SJCRH30 (cell line): ENCODE results near the gene CD3E. TPM values are rescaled to one million over a fixed set of nuclear protein-coding genes. Genes with fewer than 3 reads are reported as not detected.
A peak's percentile ranks its signal among the peaks of the same experiment; 100 is the strongest.

Source experiments
- DNase-seq, 2 experiments: peaks; one replicate each; pipeline ENCODE4 v3.0.0-alpha.2; 2015 to 2020
- H3K27ac ChIP-seq: fragments of 250-450 bp; sonication (Bioruptor Pico); 2 replicates; pipeline ENCODE4 v1.5.1; 2020; ENCODE audit warnings: mild to moderate bottlenecking, moderate library complexity
- H3K27me3 ChIP-seq: fragments of 250-450 bp; sonication (Bioruptor Pico); 2 replicates; pipeline ENCODE4 v1.5.1; 2020; ENCODE audit warnings: mild to moderate bottlenecking, moderate library complexity
- H3K36me3 ChIP-seq: fragments of 250-450 bp; sonication (Bioruptor Pico); 2 replicates; pipeline ENCODE4 v1.5.1; 2020; ENCODE audit warnings: mild to moderate bottlenecking, moderate library complexity
- H3K4me1 ChIP-seq: fragments of 250-450 bp; sonication (Bioruptor Pico); 2 replicates; pipeline ENCODE4 v1.5.1; 2020; ENCODE audit warnings: mild to moderate bottlenecking, moderate library complexity
- H3K4me3 ChIP-seq: fragments of 250-450 bp; sonication (Bioruptor Pico); 2 replicates; pipeline ENCODE4 v1.5.1; 2020; ENCODE audit warnings: mild to moderate bottlenecking, moderate library complexity
- H3K9me3 ChIP-seq: fragments of 250-450 bp; sonication (Bioruptor Pico); replicated peaks from 2 replicates; pipeline ENCODE4 v1.5.1; 2020; ENCODE audit warnings: mild to moderate bottlenecking, moderate library complexity
- total RNA-seq: library from RNA; depleted of rRNA; stranded (reverse); fragments of >200 nt; shearing (Covaris generic); gene quantifications from 2 replicates; pipeline ENCODE4 v1.2.3, GENCODE V29; 2014; rRNA removed

CD3E gene
- not detected in 2 replicates for total RNA-seq

DNA sequence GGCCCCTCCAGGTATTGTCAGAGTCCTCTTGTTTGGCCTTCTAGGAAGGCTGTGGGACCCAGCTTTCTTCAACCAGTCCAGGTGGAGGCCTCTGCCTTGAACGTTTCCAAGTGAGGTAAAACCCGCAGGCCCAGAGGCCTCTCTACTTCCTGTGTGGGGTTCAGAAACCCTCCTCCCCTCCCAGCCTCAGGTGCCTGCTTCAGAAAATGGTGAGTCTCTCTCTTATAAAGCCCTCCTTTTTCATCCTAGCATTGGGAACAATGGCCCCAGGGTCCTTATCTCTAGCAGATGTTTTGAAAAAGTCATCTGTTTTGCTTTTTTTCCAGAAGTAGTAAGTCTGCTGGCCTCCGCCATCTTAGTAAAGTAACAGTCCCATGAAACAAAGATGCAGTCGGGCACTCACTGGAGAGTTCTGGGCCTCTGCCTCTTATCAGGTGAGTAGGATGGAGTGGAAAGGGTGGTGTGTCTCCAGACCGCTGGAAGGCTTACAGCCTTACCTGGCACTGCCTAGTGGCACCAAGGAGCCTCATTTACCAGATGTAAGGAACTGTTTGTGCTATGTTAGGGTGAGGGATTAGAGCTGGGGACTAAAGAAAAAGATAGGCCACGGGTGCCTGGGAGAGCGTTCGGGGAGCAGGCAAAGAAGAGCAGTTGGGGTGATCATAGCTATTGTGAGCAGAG lies at the start of gene CD3E:
CD3E (plus strand) TSS at position 163 of the 681 bp plus-strand sequence; CDS start at position 386, 223 bp downstream.
- Histone ChIP-seq H3K27me3 (no peaks in the 10 kb centered on the region), H3K4me1 (no peaks in the 10 kb centered on the region), H3K36me3 (no peaks in the 10 kb centered on the region), H3K9me3 (no peaks in the 10 kb centered on the region), H3K27ac (no peak within 1 kb of the TSS), H3K4me3 (no peak within 1 kb of the TSS)
- DNase-seq, result no peak

DNA sequence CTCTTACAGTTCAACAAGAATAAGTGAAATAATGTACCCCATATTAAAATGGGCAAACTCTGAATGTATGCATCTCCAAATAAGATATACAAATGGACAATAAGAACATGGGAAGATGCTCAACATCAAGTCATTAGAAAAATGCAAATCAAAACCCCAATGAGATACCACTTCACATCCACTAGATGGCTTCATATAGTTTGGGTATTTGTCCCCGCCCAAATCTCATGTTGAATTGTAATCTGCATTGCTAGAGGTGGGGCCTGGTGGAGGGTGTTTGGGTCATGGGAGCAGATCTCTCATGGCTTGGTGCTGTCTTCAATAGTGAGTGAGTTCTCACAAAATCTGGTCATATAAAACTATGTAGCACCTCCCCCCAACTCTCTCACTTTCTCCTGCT lies 46.1 kb upstream of the CD3E start:
- no peak overlapping the region for H3K27ac ChIP-seq
- DNase-seq, result peak in 1 of 2 experiments; percentile 20
- no peaks in the 10 kb centered on the region for H3K4me1 ChIP-seq
- H3K27me3 ChIP-seq, result no peaks in the 10 kb centered on the region
- H3K9me3 ChIP-seq, result no peaks in the 10 kb centered on the region
- no peaks in the 10 kb centered on the region for H3K36me3 ChIP-seq
- no peak overlapping the region for H3K4me3 ChIP-seq

DNA sequence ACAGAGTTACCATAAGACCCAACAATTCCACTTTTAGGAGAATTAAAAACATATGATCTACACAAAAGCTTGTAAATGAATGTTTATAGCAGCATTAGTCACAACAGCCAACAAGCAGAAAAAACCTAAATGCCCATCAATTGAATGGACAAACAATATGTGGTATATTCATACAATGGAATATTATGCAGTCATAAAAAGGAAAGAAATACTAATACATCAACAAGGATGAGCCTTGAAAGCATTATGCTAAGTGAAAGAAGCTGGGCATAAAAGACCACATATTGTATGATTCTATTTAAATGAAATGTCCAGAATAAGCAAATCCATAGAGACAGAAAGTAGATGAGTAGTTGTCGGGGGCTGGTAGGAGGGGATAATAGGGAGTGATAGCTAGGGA lies 45.4 kb upstream of the CD3E start:
- Histone ChIP-seq H3K36me3 (no peaks in the 10 kb centered on the region), H3K27me3 (no peaks in the 10 kb centered on the region), H3K4me1 (no peaks in the 10 kb centered on the region), H3K27ac (no peak overlapping the region), H3K4me3 (no peak overlapping the region), H3K9me3 (no peaks in the 10 kb centered on the region)
- no peak for DNase-seq

DNA sequence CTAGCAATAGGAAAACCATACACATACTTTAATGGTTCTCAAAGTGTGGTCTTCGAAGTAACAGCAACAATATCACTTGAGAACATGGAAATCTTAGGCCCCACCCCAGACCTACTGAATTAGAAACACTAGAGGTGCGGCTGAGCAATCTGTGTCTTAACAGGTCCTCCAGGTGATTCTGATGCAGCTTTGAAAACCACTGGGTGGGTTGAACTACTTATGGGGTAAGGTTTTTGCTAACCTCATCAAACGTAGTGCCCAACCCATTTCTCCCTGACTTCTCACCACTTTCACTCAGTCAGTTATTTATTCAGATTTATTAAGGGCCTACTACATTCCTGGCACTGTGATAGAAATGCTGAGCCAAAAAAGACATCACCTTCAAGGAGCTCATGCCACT lies 44.2 kb upstream of the CD3E start:
- H3K27ac ChIP-seq, result no peak overlapping the region

DNA sequence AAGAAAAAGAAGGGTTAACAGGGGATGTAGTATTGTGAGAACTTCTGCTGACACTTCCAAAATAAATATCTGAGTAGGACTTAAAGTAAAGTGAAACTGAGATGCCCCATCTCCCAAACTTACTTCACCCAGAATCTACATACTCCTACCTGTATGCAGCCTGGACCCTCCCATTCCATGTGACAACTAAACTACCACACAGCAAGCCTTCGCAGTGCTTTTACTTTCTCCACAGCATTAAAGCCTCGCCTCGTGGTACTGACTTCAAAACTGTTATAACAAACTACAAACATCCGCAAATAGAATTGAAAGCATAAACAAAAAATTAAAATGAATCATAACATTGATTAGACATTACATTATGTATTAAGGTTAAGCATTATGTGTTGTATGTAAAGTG lies 41.4 kb upstream of the CD3E start:
- Histone ChIP-seq H3K4me3 (no peak overlapping the region), H3K36me3 (no peaks in the 10 kb centered on the region), H3K27me3 (no peaks in the 10 kb centered on the region), H3K4me1 (no peaks in the 10 kb centered on the region), H3K27ac (no peak overlapping the region), H3K9me3 (no peaks in the 10 kb centered on the region)
- DNase-seq, result no peak

More for the DNA sequence above, 44.2 kb upstream of the CD3E start:
- Histone ChIP-seq H3K4me1 (no peaks in the 10 kb centered on the region), H3K9me3 (no peaks in the 10 kb centered on the region), H3K36me3 (no peaks in the 10 kb centered on the region), H3K4me3 (no peak overlapping the region), H3K27me3 (no peaks in the 10 kb centered on the region)
- DNase-seq, result no peak

DNA sequence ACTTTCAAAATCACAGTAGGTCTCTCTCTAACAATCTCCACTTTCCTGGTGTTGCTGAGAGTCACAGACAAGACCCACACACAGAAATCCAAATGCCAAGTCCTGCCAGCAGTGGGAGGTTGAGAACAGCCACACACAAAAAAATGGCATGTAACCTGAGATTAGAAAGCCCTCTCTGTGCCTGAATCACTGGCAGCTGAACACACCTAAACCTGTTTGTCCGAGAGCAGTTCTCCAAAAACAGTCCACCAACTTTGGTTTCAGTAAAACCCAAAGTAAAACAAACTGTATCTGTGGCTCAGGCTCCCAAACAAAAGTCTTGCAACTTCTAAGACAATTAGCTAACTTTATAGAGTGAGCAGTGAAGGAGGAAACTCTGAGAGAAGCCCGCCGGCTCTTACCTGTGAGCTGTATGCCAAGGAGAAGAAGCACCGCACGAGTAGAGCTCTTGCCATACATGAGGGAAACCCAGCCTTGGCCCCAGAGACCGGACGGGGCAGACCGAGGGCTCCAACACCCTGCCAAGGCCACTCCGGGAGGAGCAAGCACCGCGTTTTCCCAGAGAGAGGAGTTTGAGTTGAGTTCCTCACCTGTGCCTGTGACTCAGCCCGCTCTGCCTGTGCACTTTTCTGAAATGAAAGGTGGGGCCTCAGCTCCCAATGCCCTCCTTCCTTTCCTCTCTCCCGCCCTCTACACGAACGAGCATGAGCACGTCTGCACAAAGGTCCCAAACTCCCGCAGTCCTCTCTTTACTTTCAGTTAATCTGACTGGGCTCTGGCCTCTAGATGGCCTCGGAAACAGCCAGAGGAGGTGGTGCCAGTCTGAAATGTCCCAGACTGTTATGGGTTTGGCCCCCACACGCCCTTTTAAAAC lies 40.6 kb upstream of the CD3E start, which contains the start of gene MPZL2:
MPZL2 (minus strand) TSS at position 603 of the 874 bp plus-strand sequence; CDS start at position 459, 144 bp downstream.
- DNase-seq, result no peak
- Histone ChIP-seq H3K9me3 (no peaks in the 10 kb centered on the region), H3K4me1 (no peaks in the 10 kb centered on the region), H3K27ac (no peak within 1 kb of the TSS), H3K36me3 (no peaks in the 10 kb centered on the region), H3K27me3 (no peaks in the 10 kb centered on the region), H3K4me3 (no peak within 1 kb of the TSS)

DNA sequence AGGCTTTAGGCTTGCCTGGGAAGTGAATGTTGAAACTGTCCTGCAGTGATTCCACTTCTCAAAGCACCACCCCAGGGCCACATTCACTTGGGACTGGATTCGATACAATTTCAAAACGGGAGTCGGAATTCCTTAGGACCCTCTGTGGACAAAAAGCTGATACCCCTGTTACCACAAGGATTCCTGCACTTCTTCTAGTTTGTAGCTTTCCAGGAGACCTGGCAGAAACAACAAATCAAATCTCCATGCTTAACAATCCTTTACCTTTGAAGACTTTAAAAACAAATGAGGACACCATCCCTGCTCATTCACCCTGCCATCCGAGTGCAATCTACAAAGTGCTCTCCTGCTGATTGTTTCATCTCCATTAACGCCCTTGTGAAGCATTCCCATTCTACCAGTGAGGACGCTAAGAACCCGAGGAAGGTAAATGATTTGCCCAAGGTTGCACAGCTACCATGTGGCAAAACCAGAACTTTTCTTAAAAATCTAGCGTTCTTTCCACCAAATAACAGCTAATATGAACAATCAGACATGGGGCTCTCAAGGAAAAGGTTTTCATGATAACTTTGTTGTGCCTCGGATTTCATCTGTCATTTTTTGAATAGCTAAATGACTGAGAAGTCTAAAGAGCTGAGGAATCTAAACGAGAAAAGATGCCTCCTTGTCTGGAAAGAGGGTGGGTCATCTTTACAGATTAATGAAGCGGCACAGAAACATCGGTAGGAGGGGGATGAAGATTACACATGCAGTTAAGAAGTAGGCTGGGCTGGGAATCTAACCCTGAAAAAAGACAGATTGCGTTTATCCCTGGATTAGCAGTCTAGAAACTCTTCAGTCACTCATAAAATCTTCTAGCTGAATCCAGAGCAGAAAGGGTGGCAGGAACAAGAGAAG lies 39.7 kb upstream of the CD3E start:
- Histone ChIP-seq H3K4me1 (no peaks in the 10 kb centered on the region), H3K4me3 (no peak overlapping the region), H3K27me3 (no peaks in the 10 kb centered on the region), H3K27ac (no peak overlapping the region), H3K9me3 (no peaks in the 10 kb centered on the region), H3K36me3 (no peaks in the 10 kb centered on the region)
- no peak for DNase-seq

DNA sequence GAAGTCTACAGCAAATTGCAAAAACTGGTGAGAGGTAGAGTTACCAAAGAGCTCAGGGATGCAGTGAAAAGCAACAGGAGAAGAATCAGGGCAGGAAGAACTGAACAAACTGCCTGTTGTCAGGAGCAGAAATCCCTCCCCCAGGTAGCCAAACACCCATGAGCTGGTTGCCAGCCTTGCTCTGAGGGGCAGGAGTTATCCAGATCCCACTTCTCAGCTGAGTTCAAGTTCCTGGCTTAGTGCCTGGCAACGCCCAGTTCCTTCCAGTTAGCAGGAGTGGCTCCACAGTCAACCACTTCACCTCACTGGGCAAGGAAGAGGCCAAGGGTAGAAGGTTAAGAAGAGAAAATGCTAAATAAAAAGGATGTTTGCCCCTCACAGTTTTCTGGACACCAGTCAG lies 38.6 kb upstream of the CD3E start:
- Histone ChIP-seq H3K27ac (no peak overlapping the region), H3K27me3 (no peaks in the 10 kb centered on the region)

DNA sequence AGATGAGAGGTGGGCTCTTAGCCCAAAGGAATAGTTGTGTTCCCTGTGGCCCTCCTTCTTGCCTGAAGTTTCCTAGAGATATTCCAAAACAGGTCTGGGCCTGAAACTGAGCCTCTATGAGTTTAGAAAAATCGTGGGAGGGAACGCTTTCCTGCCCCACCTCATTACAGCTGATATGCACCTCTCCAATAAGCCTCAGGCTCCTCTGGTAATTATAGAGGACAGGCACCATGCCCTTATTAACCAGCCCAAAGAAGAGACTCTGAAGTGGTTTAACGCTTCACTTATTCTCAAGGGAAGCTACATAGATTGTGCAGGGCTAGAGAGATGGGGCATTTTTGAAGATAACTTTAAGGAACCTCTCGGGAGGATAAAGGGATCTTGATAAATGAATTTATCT lies 37.0 kb upstream of the CD3E start:
- no peak for DNase-seq
- Histone ChIP-seq H3K27me3 (no peaks in the 10 kb centered on the region), H3K9me3 (no peaks in the 10 kb centered on the region), H3K36me3 (no peaks in the 10 kb centered on the region), H3K4me1 (no peaks in the 10 kb centered on the region), H3K4me3 (no peak overlapping the region), H3K27ac (no peak overlapping the region)

More for the DNA sequence above, 38.6 kb upstream of the CD3E start:
- no peak for DNase-seq
- no peaks in the 10 kb centered on the region for H3K36me3 ChIP-seq
- H3K4me1 ChIP-seq, result no peaks in the 10 kb centered on the region
- no peaks in the 10 kb centered on the region for H3K9me3 ChIP-seq
- no peak overlapping the region for H3K4me3 ChIP-seq

DNA sequence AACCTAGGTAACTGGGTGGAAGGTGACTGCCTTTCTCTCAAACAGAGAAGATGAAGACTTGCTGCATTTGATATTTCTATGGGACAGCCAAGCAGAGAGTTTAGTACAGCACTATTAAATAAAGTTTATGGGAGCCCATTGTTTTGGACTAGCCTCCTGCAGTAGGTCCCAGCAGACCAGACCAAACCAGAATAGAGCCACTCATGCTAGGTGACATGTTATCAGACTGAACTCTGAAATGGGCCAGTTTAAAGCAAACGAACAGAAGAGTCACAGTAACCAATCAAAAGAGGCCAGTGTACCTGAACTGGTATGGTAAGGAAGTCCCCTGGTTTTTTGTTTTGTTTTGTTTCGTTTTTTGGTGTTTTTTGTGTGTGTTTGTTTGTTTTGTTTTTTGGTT lies 32.5 kb upstream of the CD3E start:
- Histone ChIP-seq H3K27me3 (no peaks in the 10 kb centered on the region), H3K4me1 (no peaks in the 10 kb centered on the region), H3K36me3 (no peaks in the 10 kb centered on the region), H3K4me3 (no peak overlapping the region), H3K27ac (no peak overlapping the region), H3K9me3 (no peaks in the 10 kb centered on the region)
- no peak for DNase-seq

DNA sequence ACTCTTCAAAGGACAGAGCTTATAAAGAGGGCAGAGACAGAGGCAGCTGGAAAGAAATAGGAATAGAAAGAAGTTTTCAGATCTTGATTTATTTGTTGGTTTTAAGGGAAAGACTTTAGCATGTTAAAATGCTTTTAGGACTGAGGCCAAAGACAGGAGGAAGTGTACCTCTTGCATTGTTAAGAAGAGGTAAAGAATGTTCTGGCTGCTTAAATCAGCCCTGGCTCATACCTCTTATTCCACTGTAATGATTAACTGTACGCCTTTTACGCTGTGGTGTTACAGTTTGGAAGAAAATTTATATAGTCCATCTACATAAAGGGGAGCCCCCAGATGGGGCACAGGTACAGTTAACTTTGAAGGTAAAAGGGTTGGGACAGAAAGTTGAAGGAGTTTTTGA lies 30.3 kb upstream of the CD3E start:
- no peak for DNase-seq
- no peak overlapping the region for H3K4me3 ChIP-seq
- H3K4me1 ChIP-seq, result no peaks in the 10 kb centered on the region
- no peaks in the 10 kb centered on the region for H3K9me3 ChIP-seq
- no peak overlapping the region for H3K27ac ChIP-seq
- H3K36me3 ChIP-seq, result no peaks in the 10 kb centered on the region
- H3K27me3 ChIP-seq, result no peaks in the 10 kb centered on the region

DNA sequence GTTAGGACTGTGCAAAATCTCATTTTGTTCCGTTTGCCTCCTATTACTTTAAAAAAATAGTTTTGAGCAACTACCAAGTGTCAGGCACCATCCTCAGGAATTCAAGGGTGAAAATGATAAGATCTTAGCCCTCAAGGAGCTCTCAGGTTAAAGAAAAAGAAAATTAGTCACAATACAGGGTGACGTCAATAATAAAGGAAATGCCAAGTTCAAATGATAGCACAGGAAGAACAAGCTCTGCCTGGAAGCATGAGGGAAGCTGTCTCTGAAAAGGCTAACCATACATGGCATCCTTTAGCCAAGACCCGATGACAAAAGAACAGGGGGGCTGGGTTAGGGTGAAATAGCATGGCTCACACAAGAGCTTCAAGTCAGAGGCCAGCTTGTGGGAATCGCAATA lies 29.4 kb upstream of the CD3E start:
- H3K27ac ChIP-seq, result no peak overlapping the region
- no peaks in the 10 kb centered on the region for H3K4me1 ChIP-seq
- no peak for DNase-seq
- no peak overlapping the region for H3K4me3 ChIP-seq
- no peaks in the 10 kb centered on the region for H3K9me3 ChIP-seq
- H3K36me3 ChIP-seq, result no peaks in the 10 kb centered on the region
- no peaks in the 10 kb centered on the region for H3K27me3 ChIP-seq

DNA sequence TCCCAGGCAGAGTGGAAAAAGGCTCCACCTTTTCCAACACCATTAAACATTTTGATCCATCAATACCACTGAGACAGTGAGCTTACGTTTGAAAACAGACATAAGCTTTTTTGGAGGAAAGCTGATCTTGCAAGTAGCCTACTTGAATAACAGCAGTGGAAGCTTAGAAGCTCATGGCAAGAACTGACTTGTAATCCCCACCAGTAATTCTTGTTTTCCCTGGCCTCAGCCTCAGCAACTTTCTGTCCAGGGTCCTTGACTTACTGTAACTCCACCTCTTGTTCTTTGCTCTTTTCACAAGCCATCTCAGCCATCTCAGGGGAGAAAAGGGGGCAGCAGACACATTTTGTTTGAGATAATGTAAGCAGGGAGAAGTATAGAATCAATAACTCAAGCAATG lies 28.1 kb upstream of the CD3E start:
- no peaks in the 10 kb centered on the region for H3K27me3 ChIP-seq
- H3K36me3 ChIP-seq, result no peaks in the 10 kb centered on the region
- no peak overlapping the region for H3K27ac ChIP-seq
- no peaks in the 10 kb centered on the region for H3K9me3 ChIP-seq
- DNase-seq, result no peak
- H3K4me3 ChIP-seq, result no peak overlapping the region
- no peaks in the 10 kb centered on the region for H3K4me1 ChIP-seq

DNA sequence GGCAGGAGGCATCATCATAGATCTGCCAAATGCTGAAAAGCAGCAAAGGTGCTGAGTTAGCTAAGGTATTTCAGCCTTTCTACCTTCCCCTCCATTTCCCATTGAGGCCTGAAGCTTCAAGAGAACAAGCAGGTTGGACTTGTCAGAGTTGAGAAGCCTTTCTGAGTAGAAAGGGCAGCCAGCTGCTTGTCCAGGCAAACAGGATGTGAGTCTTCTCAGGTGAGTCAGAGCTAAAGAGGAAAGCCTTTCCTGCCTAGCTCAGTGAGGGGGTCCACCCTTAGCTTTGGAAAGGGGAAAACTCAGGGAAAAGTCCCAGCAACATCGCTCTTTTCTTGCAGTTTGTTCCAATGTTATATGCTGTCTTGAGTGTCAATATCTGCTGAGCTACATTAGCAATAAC lies 27.2 kb upstream of the CD3E start:
- Histone ChIP-seq H3K9me3 (no peaks in the 10 kb centered on the region), H3K4me3 (no peak overlapping the region), H3K36me3 (no peaks in the 10 kb centered on the region), H3K4me1 (no peaks in the 10 kb centered on the region), H3K27ac (no peak overlapping the region), H3K27me3 (no peaks in the 10 kb centered on the region)
- no peak for DNase-seq

DNA sequence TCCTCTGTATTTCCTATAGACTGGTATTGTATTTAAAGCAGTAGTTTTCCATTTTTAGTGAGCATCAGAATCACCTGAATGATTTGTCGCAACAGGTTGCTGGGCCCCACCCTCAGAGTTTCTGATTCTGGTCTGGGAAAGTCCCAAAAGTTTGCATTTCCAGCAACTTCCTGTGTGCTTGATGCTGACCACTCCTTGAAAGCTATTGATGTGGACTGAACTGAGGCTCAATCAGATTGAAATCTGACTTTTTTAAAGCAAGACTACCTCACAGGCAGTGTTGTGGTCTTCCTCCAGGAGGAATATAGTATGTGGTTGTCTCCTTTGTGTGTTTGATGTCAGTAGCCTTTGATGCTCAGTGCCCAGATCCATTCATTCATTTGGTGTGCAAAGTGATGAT lies 23.2 kb upstream of the CD3E start:
- no peaks in the 10 kb centered on the region for H3K27me3 ChIP-seq
- H3K4me1 ChIP-seq, result no peaks in the 10 kb centered on the region
- no peak for DNase-seq
- H3K4me3 ChIP-seq, result no peak overlapping the region
- H3K27ac ChIP-seq, result no peak overlapping the region
- no peaks in the 10 kb centered on the region for H3K36me3 ChIP-seq
- H3K9me3 ChIP-seq, result no peaks in the 10 kb centered on the region
